NCI-H2029 (cell line): ENCODE results near the gene SIRT2.
"Not testable (repeated sequence)": the region's sequence is repeated elsewhere in the genome, so short reads cannot be mapped to it uniquely, and the experiment has no call there.

Experiments
- DNase-seq: peaks from one replicate; lab custom pipeline; 2025; lab: John Stamatoyannopoulos, UW

SIRT2 gene

GRCh38 chr19:38843175-38843758 is 56.2 kb downstream of the SIRT2 start:
- no peak for DNase-seq

- DNase-seq = no peak
Observed at GRCh38 chr19:38842439-38843174, 56.8 kb downstream of the SIRT2 start.

GRCh38 chr19:38841787-38842438 is 57.5 kb downstream of the SIRT2 start:
- DNase-seq = no peak

GRCh38 chr19:38841180-38841766 is 58.1 kb downstream of the SIRT2 start:
- no peak for DNase-seq

DNA sequence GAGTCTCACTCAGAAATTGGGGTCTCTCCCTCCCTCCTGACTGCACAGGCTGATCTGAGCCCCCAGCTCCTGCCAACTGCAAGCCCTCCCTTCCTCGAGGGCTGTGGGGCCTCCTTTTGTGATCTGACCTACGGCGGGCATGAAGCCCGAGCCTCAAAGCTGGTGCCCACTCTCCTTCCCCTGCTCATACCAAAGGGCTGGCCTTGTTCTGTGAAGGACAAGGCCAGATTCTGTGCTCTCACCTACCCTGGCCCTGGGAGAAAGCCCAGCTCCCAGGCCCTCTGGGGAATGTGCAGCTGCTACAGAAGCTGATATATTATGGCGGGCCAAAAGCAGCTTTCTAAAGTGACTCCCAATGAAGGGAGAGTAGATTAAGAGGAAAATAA is 58.8 kb downstream of the SIRT2 start:
- DNase-seq = no peak

- DNase-seq = no peak
Observed at GRCh38 chr19:38839816-38840582, 59.4 kb downstream of the SIRT2 start.

DNA sequence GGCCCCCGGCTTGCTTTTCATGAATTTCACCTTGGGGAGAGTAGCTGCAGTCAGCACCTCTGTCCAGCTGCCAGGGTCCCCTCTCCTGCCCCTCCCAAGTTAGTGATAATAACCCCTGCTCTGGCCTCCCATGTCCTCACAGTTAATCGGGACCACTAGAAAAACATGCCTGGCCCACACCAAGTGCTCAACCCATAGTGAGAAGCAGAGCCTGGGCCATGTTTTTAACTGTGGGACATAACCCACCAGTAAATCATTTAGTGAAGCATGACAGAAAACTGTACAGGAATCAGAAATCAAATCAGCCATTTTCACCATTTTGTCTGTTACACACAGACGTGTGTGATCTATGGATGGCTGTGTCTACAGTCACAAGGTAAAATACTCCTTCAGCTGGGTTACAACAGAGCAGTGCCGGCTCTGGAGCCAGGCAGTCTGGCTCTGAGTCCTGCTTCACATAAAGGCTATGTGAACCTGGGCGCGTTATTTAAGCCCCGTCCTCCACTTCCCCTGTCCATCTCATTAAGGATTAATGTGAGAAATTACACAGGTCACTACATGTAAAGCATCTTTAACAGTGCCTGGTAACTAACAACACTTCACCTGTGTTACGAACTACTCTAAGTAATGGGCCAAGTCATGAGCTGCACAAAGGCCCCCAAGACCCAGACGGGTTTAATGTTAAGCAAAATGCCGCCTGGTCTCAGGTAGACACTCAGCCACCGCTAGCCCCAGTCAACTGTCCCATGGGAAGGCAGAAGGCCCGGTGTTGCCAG is 60.2 kb downstream of the SIRT2 start:
- no peak for DNase-seq

DNA sequence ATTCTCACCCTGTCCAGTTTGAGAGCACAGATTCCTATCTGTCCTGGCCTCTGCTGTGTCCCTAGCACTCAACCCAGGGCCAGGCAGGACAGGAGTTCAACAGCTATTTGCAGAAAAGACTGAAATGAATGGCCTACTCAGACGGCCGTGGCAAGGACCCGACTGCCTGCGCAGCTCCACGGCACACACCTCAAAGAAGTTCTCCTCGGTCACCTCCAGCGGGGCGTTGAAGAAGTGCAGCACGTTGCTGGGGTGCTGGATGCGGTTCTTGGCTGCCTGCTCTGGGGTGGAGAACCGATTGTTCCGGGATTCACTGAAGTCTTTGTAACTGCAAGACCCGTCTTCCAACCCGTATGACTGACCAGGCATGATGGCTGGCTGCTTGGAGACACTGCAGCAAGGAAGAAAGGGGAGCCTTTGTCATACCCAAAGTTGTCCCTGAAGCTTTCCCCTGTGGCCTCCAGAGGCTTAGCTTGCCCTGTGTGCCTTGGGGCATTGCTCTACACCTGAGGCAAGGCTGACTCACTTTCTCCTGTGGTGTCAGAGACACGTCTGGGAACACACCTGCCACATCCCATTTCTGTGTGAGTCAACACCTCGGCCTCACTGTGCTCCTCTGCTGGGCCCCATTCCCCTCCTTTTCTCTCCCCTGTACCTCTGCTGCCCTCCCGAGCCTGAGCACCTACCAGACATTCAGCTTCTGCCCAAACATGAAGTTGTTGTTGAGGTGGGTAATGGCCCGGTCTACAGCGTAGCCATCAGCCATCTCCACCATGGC is 61.0 kb downstream of the SIRT2 start:
- DNase-seq = no peak

DNA sequence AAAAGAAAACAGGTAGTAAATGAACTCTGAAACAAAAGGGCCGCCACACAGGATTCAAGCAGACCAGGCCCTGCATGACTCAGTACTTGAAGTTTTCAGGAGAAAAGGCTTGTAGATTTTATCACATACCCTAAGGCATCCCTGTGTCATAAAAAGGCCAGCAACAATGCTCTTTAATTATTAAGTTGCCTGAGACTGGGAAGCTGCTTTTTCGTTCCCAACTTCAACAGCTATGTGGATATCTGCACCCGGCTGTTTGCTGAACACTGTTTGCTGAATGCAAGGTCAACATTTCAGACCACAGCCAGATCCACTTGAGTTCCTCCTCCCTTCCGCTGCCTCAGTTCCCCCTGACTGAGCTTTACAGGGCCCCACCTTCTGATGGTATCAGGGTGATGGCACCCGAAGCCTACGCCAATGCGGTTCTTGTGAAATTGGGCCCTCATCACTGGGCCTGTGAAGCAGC is 61.7 kb downstream of the SIRT2 start:
- no peak for DNase-seq

GRCh38 chr19:38836983-38837626 is 62.3 kb downstream of the SIRT2 start:
- no peak for DNase-seq

DNA sequence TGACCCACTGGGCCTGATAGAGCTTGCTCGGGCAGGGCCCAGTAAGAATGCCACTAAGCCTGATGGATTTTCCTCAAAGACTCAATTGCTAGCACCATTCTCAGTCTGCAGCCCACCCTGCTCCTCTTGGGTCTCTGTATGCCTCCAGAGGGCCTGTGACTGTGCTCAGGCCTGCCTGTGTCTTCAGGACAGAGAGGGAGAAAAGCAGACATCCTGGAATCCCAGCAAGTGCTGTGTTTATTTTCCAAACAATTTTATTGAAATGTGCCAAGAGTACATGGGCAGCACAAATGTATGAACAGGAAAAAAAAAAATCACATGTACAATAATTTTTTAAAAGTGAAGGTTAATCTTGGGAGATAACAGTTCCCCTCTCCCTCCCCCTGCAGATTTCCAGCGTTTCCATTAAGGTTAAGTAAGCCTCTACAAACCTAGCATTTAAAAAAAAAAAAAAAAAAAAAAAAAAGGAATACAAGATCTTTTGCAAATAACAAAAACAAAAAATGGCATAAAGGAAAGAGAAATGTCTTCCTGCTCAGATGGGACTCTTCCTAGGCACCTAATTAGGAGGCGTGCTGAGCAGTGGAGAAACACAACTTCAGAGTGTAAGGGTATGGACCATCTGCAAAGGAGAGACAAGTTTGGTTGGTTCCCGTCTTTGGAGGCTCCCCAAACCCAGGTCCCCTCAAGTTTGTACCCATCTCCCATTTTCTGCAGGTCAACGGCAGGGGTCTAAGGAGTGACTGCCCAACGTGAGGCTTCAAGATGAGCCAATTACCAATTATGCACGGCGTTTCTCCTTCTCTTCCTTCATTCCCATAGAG is 63.0 kb downstream of the SIRT2 start:
- DNase-seq = no peak

- DNase-seq = no peak
Observed at GRCh38 chr19:38834590-38834989, 64.8 kb downstream of the SIRT2 start.

- no peak for DNase-seq
Observed at GRCh38 chr19:38834104-38834490, 65.3 kb downstream of the SIRT2 start.

DNA sequence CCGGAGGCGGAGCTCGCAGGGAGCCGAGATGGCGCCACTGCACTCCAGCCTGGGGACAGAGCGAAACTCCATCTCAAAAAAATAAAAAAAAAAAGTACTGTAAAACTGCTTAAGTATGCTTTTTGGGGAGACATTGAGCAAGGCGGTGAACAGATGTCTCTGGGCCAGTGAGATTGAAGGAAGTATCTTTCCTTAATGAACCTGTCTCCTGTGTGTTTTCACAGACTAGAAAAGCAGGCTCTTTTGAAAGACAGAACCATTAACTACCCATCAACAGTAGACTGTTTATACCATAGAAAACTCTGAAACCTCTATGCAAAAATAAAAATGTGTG is 66.4 kb downstream of the SIRT2 start:
- DNase-seq = no peak

DNA sequence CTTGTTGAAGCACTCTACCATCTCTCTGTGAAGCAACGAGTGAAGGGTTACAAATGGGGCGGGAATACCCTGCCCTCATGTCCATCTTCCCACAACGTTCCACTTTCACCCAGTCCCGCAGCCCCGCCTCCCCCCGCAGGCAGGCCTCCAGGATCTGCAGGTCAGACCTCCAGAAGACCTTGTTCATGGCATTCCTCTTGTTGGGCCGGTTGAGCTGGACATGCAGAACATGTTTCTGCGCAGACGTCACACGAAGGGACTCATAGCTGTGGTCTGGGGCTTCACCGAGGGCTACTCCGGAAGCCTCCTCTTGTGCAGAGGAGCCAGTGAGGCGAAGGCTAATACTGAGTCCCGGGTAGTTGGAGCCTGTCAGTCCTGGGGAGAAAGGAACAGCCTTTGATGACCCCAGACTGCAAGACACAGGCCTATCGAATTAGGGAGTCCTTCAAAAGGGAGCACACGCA is 68.2 kb downstream of the SIRT2 start:
- DNase-seq = peak; percentile 55

GRCh38 chr19:38830039-38830733 is 69.2 kb downstream of the SIRT2 start:
- DNase-seq = no peak

- not testable (repeated sequence) for DNase-seq
Observed at GRCh38 chr19:38829203-38829602, 70.2 kb downstream of the SIRT2 start.
